ENCODE measurements around the gene ATP5F1C. TPM values are rescaled to one million over a fixed set of nuclear protein-coding genes. Genes with fewer than 3 reads are reported as not detected.

The ATP5F1C gene
- total RNA-seq, 6 experiments from 2014 or later, result 177 to 376 (median 210) TPM

DNA sequence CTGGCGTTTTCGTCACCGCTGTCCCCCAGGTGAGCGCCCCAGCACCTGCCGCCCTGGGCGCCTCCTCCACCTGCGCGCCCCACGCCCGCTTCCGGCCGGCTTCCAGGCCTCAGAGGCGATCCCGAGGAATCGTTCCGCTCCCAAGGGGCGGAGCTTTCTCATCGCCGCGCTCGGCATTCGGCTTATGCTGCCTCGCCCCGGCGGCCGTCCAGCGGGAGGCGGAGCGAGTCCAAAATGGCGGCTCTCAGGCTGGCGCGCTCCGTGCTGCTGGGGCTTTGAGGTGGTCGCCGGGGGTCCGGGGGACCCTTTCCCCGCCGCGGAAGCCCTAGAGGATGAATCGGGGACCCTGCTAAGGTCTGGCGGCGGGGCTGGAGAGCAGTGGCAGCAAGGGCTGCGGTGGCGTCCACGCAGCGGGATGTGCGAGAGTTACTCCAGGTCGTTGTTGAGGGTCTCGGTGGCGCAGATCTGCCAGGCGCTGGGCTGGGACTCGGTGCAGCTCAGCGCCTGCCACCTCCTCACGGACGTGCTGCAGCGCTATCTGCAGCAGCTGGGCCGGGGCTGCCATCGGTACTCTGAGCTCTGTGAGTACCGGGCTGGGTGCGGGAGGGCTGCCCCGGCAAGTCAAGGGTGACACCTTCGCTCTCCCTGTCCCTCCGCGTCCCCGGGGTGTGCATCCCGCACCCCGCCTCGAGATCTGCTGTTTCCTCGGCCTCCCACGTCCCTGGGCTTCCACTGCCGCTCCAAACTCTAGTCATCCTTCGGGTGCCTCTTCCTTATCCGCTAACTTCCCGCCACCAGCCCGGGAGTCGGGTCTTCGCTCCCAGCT is 30.5 kb downstream of the ATP5F1C start, which contains the start of gene TAF3:
TAF3 (plus strand) TSS at position 211 of the 826 bp plus-strand sequence; CDS start at position 416, 205 bp downstream.
- H3K27ac ChIP-seq, result peak within 1 kb of the TSS; percentile 43 to 54 (median 43)
- DNase-seq, result peak; percentile 94 to 95 (median 95)
- intact Hi-C loops (cut with DNase I), result no loop called here

DNA sequence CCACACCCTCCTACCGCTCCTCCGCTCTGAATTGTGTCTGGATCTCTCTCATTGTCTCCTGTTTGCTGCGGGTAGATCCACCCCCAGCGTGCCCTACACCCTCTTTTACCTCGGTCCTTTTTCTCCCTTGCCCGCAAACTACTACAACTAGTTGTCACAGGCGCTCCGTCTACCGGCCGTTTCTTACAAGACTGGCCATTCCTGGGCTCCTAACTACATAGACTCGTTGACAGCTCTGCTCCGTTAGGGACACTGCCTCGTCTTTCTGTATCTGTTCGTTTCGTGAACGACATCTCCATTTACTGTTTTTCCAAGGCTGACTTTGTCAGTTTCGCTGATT is 31.1 kb downstream of the ATP5F1C start:
- TF ChIP-seq POLR2A (IDR thresholded peaks at IDR 0.05), result no peak
- TF ChIP-seq, protein P1, sequence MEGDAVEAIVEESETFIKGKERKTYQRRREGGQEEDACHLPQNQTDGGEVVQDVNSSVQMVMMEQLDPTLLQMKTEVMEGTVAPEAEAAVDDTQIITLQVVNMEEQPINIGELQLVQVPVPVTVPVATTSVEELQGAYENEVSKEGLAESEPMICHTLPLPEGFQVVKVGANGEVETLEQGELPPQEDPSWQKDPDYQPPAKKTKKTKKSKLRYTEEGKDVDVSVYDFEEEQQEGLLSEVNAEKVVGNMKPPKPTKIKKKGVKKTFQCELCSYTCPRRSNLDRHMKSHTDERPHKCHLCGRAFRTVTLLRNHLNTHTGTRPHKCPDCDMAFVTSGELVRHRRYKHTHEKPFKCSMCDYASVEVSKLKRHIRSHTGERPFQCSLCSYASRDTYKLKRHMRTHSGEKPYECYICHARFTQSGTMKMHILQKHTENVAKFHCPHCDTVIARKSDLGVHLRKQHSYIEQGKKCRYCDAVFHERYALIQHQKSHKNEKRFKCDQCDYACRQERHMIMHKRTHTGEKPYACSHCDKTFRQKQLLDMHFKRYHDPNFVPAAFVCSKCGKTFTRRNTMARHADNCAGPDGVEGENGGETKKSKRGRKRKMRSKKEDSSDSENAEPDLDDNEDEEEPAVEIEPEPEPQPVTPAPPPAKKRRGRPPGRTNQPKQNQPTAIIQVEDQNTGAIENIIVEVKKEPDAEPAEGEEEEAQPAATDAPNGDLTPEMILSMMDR (IDR thresholded peaks at IDR 0.05), result peak in 3 of 4 donors; percentile 26 to 42 (median 37)
- Histone ChIP-seq H3K9me3 (no peaks in the 10 kb centered on the region), H3K27ac (peak overlapping the region in 1 of 3 donors; percentile 43), H3K36me3 (no peaks in the 10 kb centered on the region), H3K4me1 (peaks cover 0 to 8% (median 4%) of the 10 kb centered on the region in 4 donors), H3K27me3 (no peaks in the 10 kb centered on the region), H3K4me3 (peak overlapping the region; percentile 89 to 99 (median 98))
- intact Hi-C loops (cut with DNase I), result no loop called here
- WGBS (ENCODE audit: insufficient coverage, low coverage, low lambda C conversion rate, missing lambda C conversion rate), result 0% methylated on average over 17 of the region's 17 CpGs
- ATAC-seq, result peak; percentile 67 to 75 (median 72)
- peak; percentile 53 to 62 (median 54) for DNase-seq

More for the DNA sequence above, 30.5 kb downstream of the ATP5F1C start, which contains the start of gene TAF3:
- H3K36me3 ChIP-seq, result no peaks in the 10 kb centered on the region
- peak; percentile 96 to 98 (median 98) for ATAC-seq
- H3K4me1 ChIP-seq, result peaks cover 0 to 8% (median 4%) of the 10 kb centered on the region in 4 donors
- peak within 1 kb of the TSS; percentile 89 to 99 (median 98) for H3K4me3 ChIP-seq
- no peaks in the 10 kb centered on the region for H3K27me3 ChIP-seq
- TF ChIP-seq, protein P1 (IDR thresholded peaks at IDR 0.05), result no peak
- TF ChIP-seq POLR2A (IDR thresholded peaks at IDR 0.05), result peak; percentile 66
- 0% methylated on average over 11 of the region's 77 CpGs for WGBS (ENCODE audit: insufficient coverage, low coverage, low lambda C conversion rate, missing lambda C conversion rate)
- H3K9me3 ChIP-seq, result no peaks in the 10 kb centered on the region

DNA sequence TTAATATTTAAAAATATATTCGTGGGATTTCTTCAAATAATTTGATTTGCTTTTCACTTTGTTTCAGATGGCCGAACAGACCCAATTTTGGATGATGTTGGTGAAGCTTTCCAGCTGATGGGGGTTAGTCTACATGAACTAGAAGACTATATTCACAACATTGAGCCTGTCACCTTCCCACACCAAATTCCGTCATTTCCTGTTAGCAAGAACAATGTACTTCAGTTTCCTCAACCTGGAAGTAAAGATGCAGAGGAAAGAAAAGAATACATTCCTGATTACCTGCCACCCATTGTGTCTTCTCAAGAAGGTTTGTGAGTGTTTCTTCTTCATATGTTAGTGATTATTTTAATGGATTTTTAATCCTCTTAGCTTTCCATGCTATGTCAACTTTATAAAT is 36.3 kb downstream of the ATP5F1C start:
- no peaks in the 10 kb centered on the region for H3K27me3 ChIP-seq
- 91% methylated on average over 3 of the region's 3 CpGs for WGBS (ENCODE audit: insufficient coverage, low coverage, low lambda C conversion rate, missing lambda C conversion rate)
- no peak overlapping the region for H3K4me3 ChIP-seq
- no peak for DNase-seq
- H3K4me1 ChIP-seq, result peaks cover 0 to 7% (median 4%) of the 10 kb centered on the region in 4 donors
- no peak for ATAC-seq
- H3K9me3 ChIP-seq, result no peaks in the 10 kb centered on the region
- no peak for TF ChIP-seq POLR2A (IDR thresholded peaks at IDR 0.05)
- TF ChIP-seq, protein P1 (IDR thresholded peaks at IDR 0.05), result no peak
- no peak overlapping the region for H3K27ac ChIP-seq
- peaks cover 0 to 15% (median 0%) of the 10 kb centered on the region in 4 donors for H3K36me3 ChIP-seq
- intact Hi-C loops (cut with DNase I), result no loop called here

DNA sequence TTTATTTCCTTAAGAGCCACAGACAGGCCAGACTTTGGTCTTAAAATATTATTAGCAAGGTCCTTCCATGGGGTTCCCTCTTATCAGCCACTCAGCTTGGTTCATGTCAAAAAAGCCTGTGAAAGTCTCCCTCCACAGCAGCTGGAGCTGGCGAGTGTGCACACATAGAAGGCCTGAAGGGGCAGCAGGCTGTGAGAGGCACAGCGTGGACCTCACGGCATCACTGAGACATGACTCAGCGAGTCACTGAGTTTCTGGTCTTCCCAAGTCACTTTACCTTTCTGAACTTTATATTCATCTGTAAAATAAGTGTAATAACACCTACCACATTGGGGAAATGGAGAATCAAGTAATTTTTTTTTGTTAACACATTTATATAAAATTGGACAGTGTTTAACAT is 39.0 kb downstream of the ATP5F1C start:
- Histone ChIP-seq H3K9me3 (no peaks in the 10 kb centered on the region), H3K4me1 (no peaks in the 10 kb centered on the region), H3K27me3 (no peaks in the 10 kb centered on the region), H3K36me3 (peaks cover 0 to 15% (median 0%) of the 10 kb centered on the region in 4 donors), H3K27ac (no peak overlapping the region), H3K4me3 (no peak overlapping the region)
- DNase-seq (no peak), ATAC-seq (no peak)
- intact Hi-C loops (cut with DNase I), result no loop called here
- 95% methylated on average over 4 of the region's 4 CpGs for WGBS (ENCODE audit: insufficient coverage, low coverage, low lambda C conversion rate, missing lambda C conversion rate)
- TF ChIP-seq POLR2A (IDR thresholded peaks at IDR 0.05), result no peak
- TF ChIP-seq, protein P1 (IDR thresholded peaks at IDR 0.05), result no peak
